IMR-90 (cell line): ENCODE results near the gene CTSL.

ENCODE experiments used
- CEBPB ChIP-seq: IDR thresholded peaks from 2 replicates; pipeline ENCODE4 v1.6.1; 2012; ENCODE audit warnings: low read depth, low read length, improper control_type of control experiment
- MAFK ChIP-seq: IDR thresholded peaks from 2 replicates; pipeline ENCODE4 v1.6.1; 2012; ENCODE audit warnings: low read depth, low read length, improper control_type of control experiment
- NFE2L2 ChIP-seq: fragments of 150-350 bp; IDR thresholded peaks from 2 replicates; pipeline ENCODE4 v1.6.1; 2016; ENCODE audit warnings: low read depth, mild to moderate bottlenecking, low read length
- POLR2A ChIP-seq: IDR thresholded peaks from 2 replicates; pipeline ENCODE4 v1.6.1; 2012; ENCODE audit warnings: mild to moderate bottlenecking, low read depth, low read length
- RAD21 ChIP-seq: IDR thresholded peaks from 2 replicates; pipeline ENCODE4 v1.6.1; 2012; ENCODE audit warnings: low read length, improper control_type of control experiment
- SMC3 ChIP-seq: fragments of 150-350 bp; IDR thresholded peaks from 2 replicates; pipeline ENCODE4 v1.6.1; 2016; ENCODE audit warnings: low read depth, mild to moderate bottlenecking, antibody characterized with exemption, low read length, moderate library complexity
- TF ChIP-seq, protein P1 (sequence below): conservative IDR thresholded peaks from 2 replicates; pipeline ENCODE4 v1.5.1; 2012; ENCODE audit warnings: mild to moderate bottlenecking, low read depth, low read length, improper control_type of control experiment
- TF ChIP-seq, protein P2 (sequence below): fragments of 150-350 bp; IDR thresholded peaks from 2 replicates; pipeline ENCODE4 v1.6.1; 2016; ENCODE audit warnings: low read depth, mild to moderate bottlenecking, low read length, moderate library complexity, borderline replicate concordance

DNA sequence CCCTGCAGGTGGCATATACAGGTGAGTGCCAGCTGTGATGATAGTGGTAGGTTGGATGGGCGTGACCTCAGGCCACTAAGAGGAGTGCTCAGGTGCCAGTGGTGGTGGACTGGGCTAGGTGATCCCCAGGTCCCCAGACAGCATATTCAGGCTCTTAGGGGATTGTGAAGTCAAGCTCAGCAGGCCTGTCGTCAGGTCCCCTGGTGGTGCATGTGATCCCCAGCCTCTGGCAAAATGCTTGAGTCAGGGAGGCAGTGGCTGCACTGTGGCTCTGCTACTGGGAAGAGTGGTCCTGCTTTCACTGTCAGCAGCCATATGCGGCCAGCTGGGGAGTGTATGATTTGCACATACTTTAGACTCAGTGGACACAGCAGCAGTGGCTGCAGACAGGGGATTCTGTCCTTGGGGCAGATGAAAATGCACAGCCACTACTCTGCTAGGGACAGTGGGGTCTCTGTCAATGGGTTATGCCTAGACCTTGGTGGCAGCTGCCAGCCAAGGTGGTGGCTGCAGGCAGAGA, 31.6 kb upstream of the CTSL start:
- TF ChIP-seq CEBPB (no peak), RAD21 (no peak), POLR2A (no peak), SMC3 (no peak), NFE2L2 (no peak), MAFK (no peak)
- TF ChIP-seq, protein P1, sequence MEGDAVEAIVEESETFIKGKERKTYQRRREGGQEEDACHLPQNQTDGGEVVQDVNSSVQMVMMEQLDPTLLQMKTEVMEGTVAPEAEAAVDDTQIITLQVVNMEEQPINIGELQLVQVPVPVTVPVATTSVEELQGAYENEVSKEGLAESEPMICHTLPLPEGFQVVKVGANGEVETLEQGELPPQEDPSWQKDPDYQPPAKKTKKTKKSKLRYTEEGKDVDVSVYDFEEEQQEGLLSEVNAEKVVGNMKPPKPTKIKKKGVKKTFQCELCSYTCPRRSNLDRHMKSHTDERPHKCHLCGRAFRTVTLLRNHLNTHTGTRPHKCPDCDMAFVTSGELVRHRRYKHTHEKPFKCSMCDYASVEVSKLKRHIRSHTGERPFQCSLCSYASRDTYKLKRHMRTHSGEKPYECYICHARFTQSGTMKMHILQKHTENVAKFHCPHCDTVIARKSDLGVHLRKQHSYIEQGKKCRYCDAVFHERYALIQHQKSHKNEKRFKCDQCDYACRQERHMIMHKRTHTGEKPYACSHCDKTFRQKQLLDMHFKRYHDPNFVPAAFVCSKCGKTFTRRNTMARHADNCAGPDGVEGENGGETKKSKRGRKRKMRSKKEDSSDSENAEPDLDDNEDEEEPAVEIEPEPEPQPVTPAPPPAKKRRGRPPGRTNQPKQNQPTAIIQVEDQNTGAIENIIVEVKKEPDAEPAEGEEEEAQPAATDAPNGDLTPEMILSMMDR, result no peak
- TF ChIP-seq, protein P2, sequence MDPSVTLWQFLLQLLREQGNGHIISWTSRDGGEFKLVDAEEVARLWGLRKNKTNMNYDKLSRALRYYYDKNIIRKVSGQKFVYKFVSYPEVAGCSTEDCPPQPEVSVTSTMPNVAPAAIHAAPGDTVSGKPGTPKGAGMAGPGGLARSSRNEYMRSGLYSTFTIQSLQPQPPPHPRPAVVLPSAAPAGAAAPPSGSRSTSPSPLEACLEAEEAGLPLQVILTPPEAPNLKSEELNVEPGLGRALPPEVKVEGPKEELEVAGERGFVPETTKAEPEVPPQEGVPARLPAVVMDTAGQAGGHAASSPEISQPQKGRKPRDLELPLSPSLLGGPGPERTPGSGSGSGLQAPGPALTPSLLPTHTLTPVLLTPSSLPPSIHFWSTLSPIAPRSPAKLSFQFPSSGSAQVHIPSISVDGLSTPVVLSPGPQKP, result no peak
